Thymus (tissue), 11 donors: Measurements from ENCODE around the gene CROCC2. TPM values are rescaled to one million over a fixed set of nuclear protein-coding genes. Genes with fewer than 3 reads are reported as not detected.

ENCODE experiments used
- DNase-seq, 9 donors: peaks; one replicate each; pipeline ENCODE4 v3.0.0-alpha.2; 2013; ENCODE audit warnings: low spot score in 9 of 9, low read depth in 6 of 9, missing footprints in 1 of 9
- H3K27ac ChIP-seq, 2 donors: one replicate each; pipeline ENCODE4 v1.5.1; 2013; ENCODE audit warnings: control low read depth in 1 of 2, low read depth in 1 of 2, low read length in 1 of 2, mild to moderate bottlenecking in 1 of 2, moderate library complexity in 1 of 2
- H3K27me3 ChIP-seq, 2 donors: one replicate each; pipeline ENCODE4 v1.5.1; 2013; ENCODE audit warnings: low read length in 1 of 2; ENCODE audit not compliant: control insufficient read depth in 2 of 2, insufficient read depth in 1 of 2
- H3K36me3 ChIP-seq, 2 donors: one replicate each; pipeline ENCODE4 v1.5.1; 2013; ENCODE audit warnings: low read length in 1 of 2, mild to moderate bottlenecking in 1 of 2, moderate library complexity in 1 of 2; ENCODE audit not compliant: control insufficient read depth in 2 of 2, insufficient read depth in 2 of 2
- H3K4me1 ChIP-seq, 2 donors: one replicate each; pipeline ENCODE4 v1.5.1; 2013; ENCODE audit warnings: low read length in 2 of 2; ENCODE audit not compliant: control insufficient read depth in 2 of 2, insufficient read depth in 2 of 2
- H3K4me3 ChIP-seq, 2 donors: one replicate each; pipeline ENCODE4 v1.5.1; 2013; ENCODE audit warnings: low read length in 2 of 2, control low read depth in 1 of 2, mild to moderate bottlenecking in 1 of 2
- H3K9me3 ChIP-seq, 2 donors: one replicate each; pipeline ENCODE4 v1.5.1; 2013; ENCODE audit warnings: low read length in 1 of 2, mild to moderate bottlenecking in 1 of 2; ENCODE audit not compliant: control insufficient read depth in 2 of 2, insufficient read depth in 1 of 2
- WGBS: extraction: QIAGEN DNeasy Blood & Tissue Kit; methylation state at CpG from one replicate; pipeline ENCODE4 v1.1.7; 2013; 5-methylcytosine and 5-hydroxymethylcytosine counted together
- polyA plus RNA-seq: library from polyadenylated mRNA; stranded (reverse); fragments of 200-250 nt; gene quantifications from one replicate; pipeline ENCODE4 v1.2.3, GENCODE V29; 2013
- total RNA-seq: library from RNA; stranded (reverse); fragments of 120-200 nt; gene quantifications from one replicate; pipeline ENCODE4 v1.2.4, GENCODE V29; 2013
- donor health status: healthy.

Gene CROCC2
- total and polyA plus RNA-seq, 2 donors: 0.02 TPM; not detected in 1

GRCh38 chr2:240875228-240876034 is 30.7 kb upstream of the CROCC2 start:
- DNase-seq: no peak
- Histone ChIP-seq H3K27me3 (no peaks in the 10 kb centered on the region), H3K4me1 (no peaks in the 10 kb centered on the region), H3K4me3 (no peak overlapping the region), H3K27ac (no peak overlapping the region), H3K9me3 (no peaks in the 10 kb centered on the region), H3K36me3 (no peaks in the 10 kb centered on the region)
- WGBS: 97% methylated on average over 22 of the region's 22 CpGs

GRCh38 chr2:240876035-240876474 is 30.1 kb upstream of the CROCC2 start:
- Histone ChIP-seq H3K9me3 (no peaks in the 10 kb centered on the region), H3K27me3 (no peaks in the 10 kb centered on the region), H3K36me3 (no peaks in the 10 kb centered on the region), H3K4me3 (no peak overlapping the region), H3K4me1 (no peaks in the 10 kb centered on the region), H3K27ac (no peak overlapping the region)
- no peak for DNase-seq
- WGBS: 77% methylated on average over 7 of the region's 7 CpGs

- H3K27me3 ChIP-seq: no peaks in the 10 kb centered on the region
- no peak overlapping the region for H3K27ac ChIP-seq
- no peaks in the 10 kb centered on the region for H3K36me3 ChIP-seq
- H3K9me3 ChIP-seq: no peaks in the 10 kb centered on the region
- H3K4me3 ChIP-seq: no peak overlapping the region
- no peaks in the 10 kb centered on the region for H3K4me1 ChIP-seq
- DNase-seq: no peak
- WGBS: 91% methylated on average over 18 of the region's 18 CpGs
Observed at GRCh38 chr2:240876475-240877251, 29.5 kb upstream of the CROCC2 start.

GRCh38 chr2:240877460-240878340 is 28.4 kb upstream of the CROCC2 start:
- Histone ChIP-seq H3K4me3 (no peak overlapping the region), H3K4me1 (no peaks in the 10 kb centered on the region), H3K36me3 (no peaks in the 10 kb centered on the region), H3K27me3 (no peaks in the 10 kb centered on the region), H3K27ac (no peak overlapping the region), H3K9me3 (no peaks in the 10 kb centered on the region)
- WGBS: 93% methylated on average over 40 of the region's 40 CpGs
- no peak for DNase-seq

GRCh38 chr2:240878341-240878936 is 27.7 kb upstream of the CROCC2 start:
- no peak for DNase-seq
- no peaks in the 10 kb centered on the region for H3K4me1 ChIP-seq
- 92% methylated on average over 18 of the region's 18 CpGs for WGBS
- H3K9me3 ChIP-seq: no peaks in the 10 kb centered on the region
- no peak overlapping the region for H3K4me3 ChIP-seq
- no peak overlapping the region for H3K27ac ChIP-seq
- H3K27me3 ChIP-seq: no peaks in the 10 kb centered on the region
- H3K36me3 ChIP-seq: no peaks in the 10 kb centered on the region

- no peak for DNase-seq
- no peaks in the 10 kb centered on the region for H3K27me3 ChIP-seq
- no peaks in the 10 kb centered on the region for H3K9me3 ChIP-seq
- WGBS: 84% methylated on average over 7 of the region's 7 CpGs
- no peaks in the 10 kb centered on the region for H3K4me1 ChIP-seq
- H3K4me3 ChIP-seq: no peak overlapping the region
- no peak overlapping the region for H3K27ac ChIP-seq
- no peaks in the 10 kb centered on the region for H3K36me3 ChIP-seq
Observed at GRCh38 chr2:240879105-240879504, 27.0 kb upstream of the CROCC2 start.

GRCh38 chr2:240881913-240882312 is 24.2 kb upstream of the CROCC2 start:
- Histone ChIP-seq H3K9me3 (no peaks in the 10 kb centered on the region), H3K27ac (peak overlapping the region in 1 of 2 donors; percentile 31), H3K4me1 (no peaks in the 10 kb centered on the region), H3K36me3 (no peaks in the 10 kb centered on the region), H3K4me3 (no peak overlapping the region), H3K27me3 (no peaks in the 10 kb centered on the region)
- 52% methylated on average over 6 of the region's 6 CpGs for WGBS
- DNase-seq: peak in 2 of 9 donors; percentile 11 to 25

GRCh38 chr2:240884221-240884620 is 21.9 kb upstream of the CROCC2 start:
- H3K27me3 ChIP-seq: no peaks in the 10 kb centered on the region
- H3K9me3 ChIP-seq: no peaks in the 10 kb centered on the region
- DNase-seq: no peak
- H3K36me3 ChIP-seq: no peaks in the 10 kb centered on the region
- H3K27ac ChIP-seq: no peak overlapping the region
- no peak overlapping the region for H3K4me3 ChIP-seq
- WGBS: 94% methylated on average over 2 of the region's 2 CpGs
- H3K4me1 ChIP-seq: no peaks in the 10 kb centered on the region
